PFSK-1 (cell line): ENCODE results near the gene NOL4L.

Source experiments
- FOXP2 ChIP-seq: optimal IDR thresholded peaks from 2 replicates; pipeline ENCODE3; 2011; ENCODE audit warnings: borderline replicate concordance, control low read depth, inconsistent platforms; ENCODE audit not compliant: insufficient read depth; ENCODE audit errors: extremely low read length, extremely low read depth
- POLR2AphosphoS5 ChIP-seq: IDR thresholded peaks from 2 replicates; pipeline ENCODE4 v1.6.1; 2012; ENCODE audit warnings: low read depth, mild to moderate bottlenecking, control low read depth, low read length, moderate library complexity
- SIN3A ChIP-seq: IDR thresholded peaks from 2 replicates; pipeline ENCODE4 v1.6.1; 2012; ENCODE audit warnings: mild to moderate bottlenecking, low read length, moderate library complexity, borderline replicate concordance; ENCODE audit not compliant: insufficient read depth
- TAF1 ChIP-seq: IDR thresholded peaks from 2 replicates; pipeline ENCODE4 v1.6.1; 2012; ENCODE audit warnings: low read length, control low read depth, borderline replicate concordance; ENCODE audit not compliant: insufficient read depth
- TF ChIP-seq, protein P1 (sequence below), 2 experiments: IDR thresholded peaks; 2 replicates each; pipeline versions ENCODE4 v1.6.1 to v1.8.0; 2011 to 2012; ENCODE audit warnings: low read depth in 2 of 2, low read length in 2 of 2, control low read depth in 1 of 2, inconsistent platforms in 1 of 2, mild to moderate bottlenecking in 1 of 2, moderate library complexity in 1 of 2; ENCODE audit not compliant: insufficient read depth in 1 of 2

The NOL4L gene

DNA sequence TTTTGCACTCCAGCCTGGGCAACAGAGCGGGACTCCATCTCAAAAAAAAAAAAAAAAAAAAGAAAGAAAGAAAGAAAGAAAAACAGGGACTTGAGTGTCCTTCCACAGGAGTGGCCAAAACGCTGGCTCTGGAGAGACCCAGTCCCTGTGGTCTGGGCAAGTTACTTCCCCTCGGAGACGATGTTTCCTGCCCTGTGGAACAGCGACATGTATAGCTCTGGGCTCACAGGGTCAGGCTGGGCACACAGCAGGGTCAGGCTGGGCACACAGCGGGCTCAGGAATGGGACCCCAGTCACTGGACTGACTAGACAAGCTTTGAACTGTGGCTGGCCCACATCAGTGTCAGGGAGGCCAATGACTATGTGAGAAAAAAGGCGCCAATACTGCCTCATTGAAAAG is 116.3 kb downstream of the NOL4L start:
- TF ChIP-seq FOXP2 (no peak), SIN3A (no peak), TAF1 (no peak), POLR2AphosphoS5 (no peak)
- TF ChIP-seq, protein P1, sequence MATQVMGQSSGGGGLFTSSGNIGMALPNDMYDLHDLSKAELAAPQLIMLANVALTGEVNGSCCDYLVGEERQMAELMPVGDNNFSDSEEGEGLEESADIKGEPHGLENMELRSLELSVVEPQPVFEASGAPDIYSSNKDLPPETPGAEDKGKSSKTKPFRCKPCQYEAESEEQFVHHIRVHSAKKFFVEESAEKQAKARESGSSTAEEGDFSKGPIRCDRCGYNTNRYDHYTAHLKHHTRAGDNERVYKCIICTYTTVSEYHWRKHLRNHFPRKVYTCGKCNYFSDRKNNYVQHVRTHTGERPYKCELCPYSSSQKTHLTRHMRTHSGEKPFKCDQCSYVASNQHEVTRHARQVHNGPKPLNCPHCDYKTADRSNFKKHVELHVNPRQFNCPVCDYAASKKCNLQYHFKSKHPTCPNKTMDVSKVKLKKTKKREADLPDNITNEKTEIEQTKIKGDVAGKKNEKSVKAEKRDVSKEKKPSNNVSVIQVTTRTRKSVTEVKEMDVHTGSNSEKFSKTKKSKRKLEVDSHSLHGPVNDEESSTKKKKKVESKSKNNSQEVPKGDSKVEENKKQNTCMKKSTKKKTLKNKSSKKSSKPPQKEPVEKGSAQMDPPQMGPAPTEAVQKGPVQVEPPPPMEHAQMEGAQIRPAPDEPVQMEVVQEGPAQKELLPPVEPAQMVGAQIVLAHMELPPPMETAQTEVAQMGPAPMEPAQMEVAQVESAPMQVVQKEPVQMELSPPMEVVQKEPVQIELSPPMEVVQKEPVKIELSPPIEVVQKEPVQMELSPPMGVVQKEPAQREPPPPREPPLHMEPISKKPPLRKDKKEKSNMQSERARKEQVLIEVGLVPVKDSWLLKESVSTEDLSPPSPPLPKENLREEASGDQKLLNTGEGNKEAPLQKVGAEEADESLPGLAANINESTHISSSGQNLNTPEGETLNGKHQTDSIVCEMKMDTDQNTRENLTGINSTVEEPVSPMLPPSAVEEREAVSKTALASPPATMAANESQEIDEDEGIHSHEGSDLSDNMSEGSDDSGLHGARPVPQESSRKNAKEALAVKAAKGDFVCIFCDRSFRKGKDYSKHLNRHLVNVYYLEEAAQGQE (IDR thresholded peaks at IDR 0.05; ENCODE audit: insufficient read depth in 1 of 2, low read depth in 2 of 2, low read length in 2 of 2): no peak

DNA sequence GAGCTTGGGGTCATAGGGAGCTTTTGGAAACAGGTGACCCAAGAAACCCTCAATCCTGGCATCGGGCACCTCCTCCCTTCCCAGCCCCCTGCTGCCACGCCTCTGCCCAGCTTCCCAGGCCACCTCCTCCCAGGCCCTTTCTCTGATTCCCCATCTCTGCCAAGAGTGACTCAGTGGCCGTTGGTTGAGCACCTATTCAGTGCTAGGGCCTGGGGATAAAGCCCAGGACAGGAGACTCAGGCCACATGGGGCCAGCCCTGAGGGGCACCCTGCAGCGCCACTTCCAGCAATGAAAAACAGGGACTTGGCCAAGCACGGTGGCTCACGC is 116.9 kb downstream of the NOL4L start:
- TF ChIP-seq SIN3A: no peak
- TF ChIP-seq TAF1: no peak
- TF ChIP-seq, protein P1 (IDR thresholded peaks at IDR 0.05; ENCODE audit: insufficient read depth in 1 of 2, low read depth in 2 of 2, low read length in 2 of 2): no peak
- no peak for TF ChIP-seq POLR2AphosphoS5
- TF ChIP-seq FOXP2: no peak

DNA sequence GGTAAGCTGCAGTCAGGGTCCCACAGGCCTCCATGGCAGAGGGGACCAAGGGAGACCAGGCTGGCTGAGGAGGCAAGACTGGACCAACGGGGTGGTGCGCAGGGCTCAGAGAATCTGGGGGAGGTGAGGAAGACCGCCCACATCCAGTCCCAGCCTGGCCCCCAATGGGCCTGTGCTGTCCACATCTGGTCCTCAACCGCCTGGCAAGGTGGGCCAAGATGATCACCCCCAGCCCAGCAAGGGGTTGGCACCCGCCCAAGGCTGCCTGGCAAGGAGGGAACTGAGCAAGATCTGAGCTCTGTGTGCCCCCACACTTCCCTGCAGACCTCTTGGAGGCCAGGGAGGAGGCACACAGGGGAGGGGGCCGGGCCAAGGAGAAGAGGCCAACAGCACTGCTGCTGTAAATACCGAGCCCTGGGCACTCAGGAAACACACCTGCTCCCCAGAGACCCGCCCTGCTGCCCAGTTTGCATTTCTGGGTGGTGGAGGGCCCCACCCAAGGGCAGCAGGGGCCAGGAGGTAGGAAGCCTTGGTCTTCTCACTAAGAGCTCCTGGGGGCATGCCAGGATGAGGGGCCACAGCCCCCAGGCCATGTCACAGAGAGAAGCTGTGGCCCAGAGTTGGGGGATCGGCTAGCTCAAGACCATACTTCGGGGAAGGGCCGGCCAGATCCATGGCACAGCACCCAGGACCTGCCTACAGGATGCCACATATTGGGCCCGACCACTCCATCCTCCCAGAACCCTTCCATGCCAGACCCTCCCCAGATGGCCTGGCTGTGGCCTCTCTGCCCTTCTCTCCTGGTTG is 117.4 kb downstream of the NOL4L start:
- TF ChIP-seq FOXP2: no peak
- TF ChIP-seq TAF1: no peak
- TF ChIP-seq SIN3A: no peak
- TF ChIP-seq POLR2AphosphoS5: no peak
- TF ChIP-seq, protein P1 (IDR thresholded peaks at IDR 0.05; ENCODE audit: insufficient read depth in 1 of 2, low read depth in 2 of 2, low read length in 2 of 2): no peak

DNA sequence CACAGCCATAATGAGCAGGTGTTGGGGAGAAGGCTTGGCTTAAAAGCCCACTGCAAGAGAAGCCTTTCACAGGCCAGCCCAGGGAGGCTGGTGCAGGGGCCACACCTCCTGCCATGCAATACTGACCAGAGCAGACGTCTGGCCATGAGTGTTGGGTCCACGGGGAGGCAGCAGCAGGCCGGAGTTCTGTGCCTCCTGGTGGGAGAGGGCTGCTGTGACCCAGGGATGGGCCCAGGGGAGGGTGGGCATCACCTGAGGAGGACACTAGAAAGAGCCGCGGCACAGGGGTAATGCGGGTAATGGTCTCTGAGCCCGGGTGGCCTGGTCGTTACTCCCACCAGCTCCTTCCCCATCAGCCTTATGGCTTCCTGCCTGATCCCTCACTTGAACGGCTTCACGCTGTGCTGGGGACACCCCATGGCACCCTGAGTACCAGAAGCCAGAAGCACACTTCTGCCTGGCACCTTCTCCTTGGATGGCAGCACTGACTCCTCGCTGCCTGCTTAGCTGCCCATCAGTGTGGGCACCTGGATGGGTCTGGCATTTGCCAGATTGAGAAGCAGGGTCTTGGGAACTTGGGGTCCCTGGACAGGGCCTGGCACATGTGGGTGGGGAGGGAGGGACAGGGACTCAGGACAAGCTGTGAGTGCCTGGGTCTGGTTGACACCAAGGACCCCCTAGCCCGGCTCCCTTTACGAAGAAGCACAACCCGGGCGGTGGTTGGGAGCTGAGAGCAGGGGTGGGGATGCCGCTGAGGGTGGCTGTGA is 118.2 kb downstream of the NOL4L start:
- TF ChIP-seq, protein P1 (IDR thresholded peaks at IDR 0.05; ENCODE audit: insufficient read depth in 1 of 2, low read depth in 2 of 2, low read length in 2 of 2): no peak
- TF ChIP-seq FOXP2 (no peak), SIN3A (no peak), POLR2AphosphoS5 (no peak), TAF1 (no peak)
